Smooth muscle cell (in vitro differentiated cells): ENCODE data around the gene NFKBIA. TPM values are rescaled to one million over a fixed set of nuclear protein-coding genes. Genes with fewer than 3 reads are reported as not detected.

Experiments used
- DNase-seq: peaks from one replicate; lab custom pipeline; 2025; ENCODE audit not compliant: unreplicated experiment; lab: John Stamatoyannopoulos, UW
- H2AFZ ChIP-seq: fragments of 200-600 bp; sonication (generic); 2 replicates; pipeline ENCODE4 v1.6.0; 2016; ENCODE audit warnings: antibody characterized with exemption, low read depth, mild to moderate bottlenecking
- H3F3A ChIP-seq: fragments of 200-600 bp; sonication (generic); 2 replicates; pipeline ENCODE4 v1.6.0; 2017; ENCODE audit warnings: antibody characterized with exemption, low read depth
- H3K27ac ChIP-seq: fragments of 200-600 bp; sonication (generic); 2 replicates; pipeline ENCODE4 v1.5.1; 2016; ENCODE audit warnings: low read depth, mild to moderate bottlenecking
- H3K27me3 ChIP-seq: fragments of 200-600 bp; sonication (generic); 2 replicates; pipeline ENCODE4 v1.6.1; 2016; ENCODE audit warnings: low read depth, mild to moderate bottlenecking
- H3K36me3 ChIP-seq: fragments of 200-600 bp; sonication (generic); 2 replicates; pipeline ENCODE4 v1.5.1; 2016; ENCODE audit warnings: low read depth
- H3K4me1 ChIP-seq: fragments of 200-600 bp; sonication (generic); 2 replicates; pipeline ENCODE4 v1.5.1; 2016; ENCODE audit warnings: low read depth
- H3K4me2 ChIP-seq: fragments of 200-600 bp; sonication (generic); 2 replicates; pipeline ENCODE4 v1.6.0; 2016; ENCODE audit warnings: mild to moderate bottlenecking
- H3K4me3 ChIP-seq: fragments of 200-600 bp; sonication (generic); 2 replicates; pipeline ENCODE4 v1.5.1; 2016; ENCODE audit warnings: mild to moderate bottlenecking
- H3K79me2 ChIP-seq: fragments of 200-600 bp; sonication (generic); 2 replicates; pipeline ENCODE4 v1.6.0; 2016; ENCODE audit warnings: low read depth, mild to moderate bottlenecking
- H3K9ac ChIP-seq: fragments of 200-600 bp; sonication (generic); 2 replicates; pipeline ENCODE4 v1.6.0; 2016; ENCODE audit warnings: low read depth
- H3K9me3 ChIP-seq: fragments of 200-600 bp; sonication (generic); replicated peaks from 2 replicates; pipeline ENCODE4 v1.5.1; 2016; ENCODE audit warnings: low read depth
- H4K20me1 ChIP-seq: fragments of 200-600 bp; sonication (generic); 2 replicates; pipeline ENCODE4 v1.6.0; 2016; ENCODE audit warnings: low read depth
- WGBS: methylation state at CpG from one replicate; pipeline ENCODE4 v1.1.7; 2016; ENCODE audit warnings: low lambda C conversion rate; 5-methylcytosine and 5-hydroxymethylcytosine counted together
- polyA plus RNA-seq: library from polyadenylated mRNA; unstranded; fragments of >200 nt; fragmentation: Nextera tagmentation; extraction: Ambion mirVana; gene quantifications from 2 replicates; pipeline ENCODE4 v1.2.1, GENCODE V29; 2016
- total RNA-seq: library from RNA; depleted of rRNA; stranded (reverse); fragments of >200 nt; gene quantifications from 2 replicates; pipeline ENCODE4 v1.2.3, GENCODE V29; 2014
- TF ChIP-seq, protein P1 (sequence below): fragments of 200-600 bp; sonication (generic); IDR thresholded peaks from 2 replicates; pipeline ENCODE4 v1.5.1; 2017; ENCODE audit warnings: borderline replicate concordance, mild to moderate bottlenecking, antibody characterized with exemption; ENCODE audit not compliant: insufficient read depth, poor library complexity, severe bottlenecking

The NFKBIA gene
- total and polyA plus RNA-seq, 2 experiments from 2014 or later, result 215 to 223 TPM

DNA sequence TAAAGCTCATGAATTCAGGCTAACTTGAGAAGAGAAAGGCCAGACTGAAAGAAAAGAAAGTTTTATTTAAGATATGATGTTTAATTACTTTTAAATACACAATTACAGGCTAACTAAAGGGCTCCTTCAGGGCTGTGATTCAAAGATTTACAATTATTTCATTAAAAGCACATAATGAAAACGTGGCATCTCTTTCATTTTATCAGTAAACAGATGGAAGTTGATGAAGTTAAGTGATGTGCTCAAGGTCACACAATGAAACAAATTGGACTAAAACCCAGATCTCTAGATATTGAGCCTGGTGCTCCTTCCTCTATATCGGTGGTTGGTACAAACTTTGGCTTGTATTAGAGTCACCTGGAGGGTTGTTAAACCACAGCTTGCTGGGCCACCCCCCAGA is 13.5 kb upstream of the NFKBIA start:
- Histone ChIP-seq H2AFZ (no peak overlapping the region), H3K4me1 (no peaks in the 10 kb centered on the region), H3K36me3 (no peaks in the 10 kb centered on the region), H3K9me3 (no peaks in the 10 kb centered on the region), H3K4me3 (no peak overlapping the region), H3K27me3 (no peaks in the 10 kb centered on the region), H3K9ac (no peak overlapping the region), H3K27ac (no peak overlapping the region), H3K4me2 (no peak overlapping the region), H4K20me1 (no peaks in the 10 kb centered on the region), H3F3A (no peaks in the 10 kb centered on the region), H3K79me2 (no peaks in the 10 kb centered on the region)
- DNase-seq, result no peak
- 77% methylated on average over 2 of the region's 2 CpGs for WGBS
- TF ChIP-seq, protein P1, sequence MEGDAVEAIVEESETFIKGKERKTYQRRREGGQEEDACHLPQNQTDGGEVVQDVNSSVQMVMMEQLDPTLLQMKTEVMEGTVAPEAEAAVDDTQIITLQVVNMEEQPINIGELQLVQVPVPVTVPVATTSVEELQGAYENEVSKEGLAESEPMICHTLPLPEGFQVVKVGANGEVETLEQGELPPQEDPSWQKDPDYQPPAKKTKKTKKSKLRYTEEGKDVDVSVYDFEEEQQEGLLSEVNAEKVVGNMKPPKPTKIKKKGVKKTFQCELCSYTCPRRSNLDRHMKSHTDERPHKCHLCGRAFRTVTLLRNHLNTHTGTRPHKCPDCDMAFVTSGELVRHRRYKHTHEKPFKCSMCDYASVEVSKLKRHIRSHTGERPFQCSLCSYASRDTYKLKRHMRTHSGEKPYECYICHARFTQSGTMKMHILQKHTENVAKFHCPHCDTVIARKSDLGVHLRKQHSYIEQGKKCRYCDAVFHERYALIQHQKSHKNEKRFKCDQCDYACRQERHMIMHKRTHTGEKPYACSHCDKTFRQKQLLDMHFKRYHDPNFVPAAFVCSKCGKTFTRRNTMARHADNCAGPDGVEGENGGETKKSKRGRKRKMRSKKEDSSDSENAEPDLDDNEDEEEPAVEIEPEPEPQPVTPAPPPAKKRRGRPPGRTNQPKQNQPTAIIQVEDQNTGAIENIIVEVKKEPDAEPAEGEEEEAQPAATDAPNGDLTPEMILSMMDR, result no peak

DNA sequence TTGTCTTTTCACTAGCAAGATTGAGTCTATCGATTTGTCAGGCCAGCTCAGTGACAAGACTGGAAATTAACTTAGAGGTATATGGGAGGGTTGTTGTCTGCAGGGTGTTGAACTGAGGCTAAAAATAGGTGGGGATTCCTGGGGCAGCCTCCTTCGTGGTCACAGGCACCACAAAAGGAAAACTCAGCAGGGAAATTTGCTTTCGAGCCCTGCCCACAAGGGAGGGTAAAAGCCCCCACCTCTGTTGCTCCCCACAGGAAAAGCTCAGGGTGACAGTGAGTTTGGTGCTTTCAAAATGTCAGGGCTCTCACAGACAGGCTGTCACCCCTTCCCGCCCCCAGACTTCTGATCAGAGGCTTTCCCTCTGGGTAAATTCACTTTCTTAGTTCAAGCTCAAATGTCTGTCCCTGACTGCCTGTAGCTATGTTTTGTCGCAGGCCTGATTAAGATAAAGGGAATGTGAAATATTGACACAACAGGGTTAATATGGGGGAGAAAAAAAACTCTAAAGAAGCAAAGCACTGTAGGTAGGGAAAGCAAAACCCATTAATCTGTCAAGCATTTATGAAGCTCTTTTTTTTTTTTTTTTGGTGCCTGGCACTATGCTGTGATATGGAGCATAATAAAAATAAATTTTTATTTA is 11.7 kb upstream of the NFKBIA start:
- DNase-seq, result no peak
- Histone ChIP-seq H4K20me1 (no peaks in the 10 kb centered on the region), H3K79me2 (no peaks in the 10 kb centered on the region), H3K4me3 (no peak overlapping the region), H3F3A (no peaks in the 10 kb centered on the region), H3K9ac (no peak overlapping the region), H3K4me1 (no peaks in the 10 kb centered on the region), H2AFZ (no peak overlapping the region), H3K4me2 (no peak overlapping the region), H3K36me3 (no peaks in the 10 kb centered on the region), H3K9me3 (no peaks in the 10 kb centered on the region), H3K27me3 (no peaks in the 10 kb centered on the region), H3K27ac (no peak overlapping the region)
- TF ChIP-seq, protein P1, result no peak
- WGBS, result 57% methylated on average over 5 of the region's 5 CpGs

DNA sequence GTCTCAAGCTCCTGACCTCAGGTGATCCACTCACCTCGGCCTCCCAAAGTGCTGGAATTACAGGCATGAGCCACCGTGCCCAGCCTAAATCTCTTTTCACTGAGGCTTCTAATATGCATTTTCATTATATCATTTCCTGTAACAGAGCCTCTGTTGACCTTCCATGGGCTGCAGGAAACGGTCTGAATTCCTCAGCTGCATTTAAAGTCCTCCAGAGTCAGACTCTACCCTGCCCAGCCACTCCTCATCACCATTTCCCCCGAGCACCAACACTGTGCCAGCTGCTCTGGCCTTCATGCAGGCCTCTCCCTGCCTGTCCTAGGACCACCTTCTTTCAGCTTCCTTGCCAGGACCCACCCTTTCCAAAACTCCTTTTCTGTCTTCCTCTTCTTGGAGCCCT is 9.8 kb upstream of the NFKBIA start:
- no peak overlapping the region for H3K4me3 ChIP-seq
- no peaks in the 10 kb centered on the region for H4K20me1 ChIP-seq
- H3K9me3 ChIP-seq, result no peaks in the 10 kb centered on the region
- no peak overlapping the region for H3K27ac ChIP-seq
- H3K27me3 ChIP-seq, result no peaks in the 10 kb centered on the region
- no peaks in the 10 kb centered on the region for H3K79me2 ChIP-seq
- H2AFZ ChIP-seq, result no peak overlapping the region
- TF ChIP-seq, protein P1, result no peak
- 40% methylated on average over 4 of the region's 4 CpGs for WGBS
- H3K4me1 ChIP-seq, result no peaks in the 10 kb centered on the region
- no peak overlapping the region for H3K9ac ChIP-seq
- H3K4me2 ChIP-seq, result no peak overlapping the region
- H3K36me3 ChIP-seq, result no peaks in the 10 kb centered on the region
- H3F3A ChIP-seq, result no peaks in the 10 kb centered on the region
- no peak for DNase-seq
